NCI-H2081 (cell line): ENCODE results near the gene OR13J1.
"Not testable (repeated sequence)": the region's sequence is repeated elsewhere in the genome, so short reads cannot be mapped to it uniquely, and the experiment has no call there.

Experiments
- DNase-seq, 2 experiments: peaks; one replicate each; lab custom pipeline; 2025; lab: John Stamatoyannopoulos, UW

Gene OR13J1

GRCh38 chr9:35904338-35904737 is 34.1 kb upstream of the OR13J1 start:
- DNase-seq = no peak

GRCh38 chr9:35903049-35903448 is 32.8 kb upstream of the OR13J1 start:
- peak; percentile 65 to 79 for DNase-seq

GRCh38 chr9:35899021-35899420 is 28.8 kb upstream of the OR13J1 start:
- no peak for DNase-seq

- no peak for DNase-seq
Measured at GRCh38 chr9:35898337-35898736, 28.1 kb upstream of the OR13J1 start.

GRCh38 chr9:35897376-35898099 is 27.3 kb upstream of the OR13J1 start:
- DNase-seq = not testable (repeated sequence)

GRCh38 chr9:35896570-35896969 is 26.4 kb upstream of the OR13J1 start:
- no peak for DNase-seq

GRCh38 chr9:35892051-35892450 is 21.9 kb upstream of the OR13J1 start:
- DNase-seq = no peak

GRCh38 chr9:35891646-35892045 is 21.4 kb upstream of the OR13J1 start:
- no peak for DNase-seq

- DNase-seq = not testable (repeated sequence)
Measured at GRCh38 chr9:35884908-35885307, 14.7 kb upstream of the OR13J1 start.

GRCh38 chr9:35882996-35883395 is 12.8 kb upstream of the OR13J1 start:
- DNase-seq = no peak

- DNase-seq = peak; percentile 81 to 86
Measured at GRCh38 chr9:35882263-35882848, 12.2 kb upstream of the OR13J1 start.

- no peak for DNase-seq
Measured at GRCh38 chr9:35872505-35872904, 2.3 kb upstream of the OR13J1 start.

- DNase-seq = no peak
Measured at GRCh38 chr9:35871545-35871944, 1.3 kb upstream of the OR13J1 start.

- no peak for DNase-seq
Measured at GRCh38 chr9:35869621-35870216, 482 bp downstream of the OR13J1 start.

GRCh38 chr9:35868933-35869332 is 1.3 kb downstream of the OR13J1 start:
- no peak for DNase-seq

- DNase-seq = no peak
Measured at GRCh38 chr9:35867538-35867937, 2.7 kb downstream of the OR13J1 start.

- no peak for DNase-seq
Measured at GRCh38 chr9:35864695-35865255, 5.4 kb downstream of the OR13J1 start.

GRCh38 chr9:35863583-35863982 is 6.6 kb downstream of the OR13J1 start:
- DNase-seq = no peak

- no peak for DNase-seq
Measured at GRCh38 chr9:35862328-35862727, 7.9 kb downstream of the OR13J1 start.

- no peak for DNase-seq
Measured at GRCh38 chr9:35861161-35861897, 8.9 kb downstream of the OR13J1 start.

GRCh38 chr9:35859990-35860339 is 10.2 kb downstream of the OR13J1 start:
- no peak for DNase-seq

GRCh38 chr9:35859310-35859989 is 10.8 kb downstream of the OR13J1 start:
- no peak for DNase-seq
